ENCODE data around the gene GFER. TPM values are rescaled to one million over a fixed set of nuclear protein-coding genes. Genes with fewer than 3 reads are reported as not detected.

Gene GFER
- total and polyA plus RNA-seq, 2 experiments from 2014 or later: 46.9 to 53.5 TPM

- no peaks in the 10 kb centered on the region for H3K27me3 ChIP-seq
- no peak overlapping the region for H3K4me3 ChIP-seq
- no peak overlapping the region for H3K27ac ChIP-seq
- TF ChIP-seq CTCF (IDR thresholded peaks at IDR 0.05; ENCODE audit: low read depth, low read length): no peak
- H3K36me3 ChIP-seq: peaks cover 36% of the 10 kb centered on the region
- no peaks in the 10 kb centered on the region for H3K9me3 ChIP-seq (ENCODE audit: low read depth)
- DNase-seq (ENCODE audit: low read depth in 1 of 2, low spot score in 1 of 2): no peak
- H3K4me1 ChIP-seq (ENCODE audit: low read depth): no peaks in the 10 kb centered on the region
Observed at GRCh38 chr16:1997494-1998359, 13.7 kb downstream of the GFER start.

- Histone ChIP-seq H3K4me3 (no peak overlapping the region), H3K36me3 (peaks cover 39% of the 10 kb centered on the region), H3K27me3 (no peaks in the 10 kb centered on the region), H3K27ac (no peak overlapping the region), H3K9me3 (ENCODE audit: low read depth) (no peaks in the 10 kb centered on the region), H3K4me1 (ENCODE audit: low read depth) (no peaks in the 10 kb centered on the region)
- DNase-seq (ENCODE audit: low read depth in 1 of 2, low spot score in 1 of 2): no peak
- TF ChIP-seq CTCF (IDR thresholded peaks at IDR 0.05; ENCODE audit: low read depth, low read length): no peak
Observed at GRCh38 chr16:1998360-1998835, 14.4 kb downstream of the GFER start.

GRCh38 chr16:1998852-1999801 lies 15.1 kb downstream of the GFER start:
- Histone ChIP-seq H3K4me3 (no peak overlapping the region), H3K27ac (no peak overlapping the region), H3K9me3 (ENCODE audit: low read depth) (no peaks in the 10 kb centered on the region), H3K4me1 (ENCODE audit: low read depth) (peaks cover 2% of the 10 kb centered on the region), H3K27me3 (no peaks in the 10 kb centered on the region), H3K36me3 (peaks cover 39% of the 10 kb centered on the region)
- TF ChIP-seq CTCF (IDR thresholded peaks at IDR 0.05; ENCODE audit: low read depth, low read length): no peak
- DNase-seq (ENCODE audit: low read depth in 1 of 2, low spot score in 1 of 2): no peak

- H3K4me1 ChIP-seq (ENCODE audit: low read depth): peaks cover 10% of the 10 kb centered on the region
- H3K36me3 ChIP-seq: peaks cover 39% of the 10 kb centered on the region
Observed at GRCh38 chr16:1999866-2000514, 16.0 kb downstream of the GFER start.

More at GRCh38 chr16:1999866-2000514, 16.0 kb downstream of the GFER start:
- Histone ChIP-seq H3K9me3 (ENCODE audit: low read depth) (no peaks in the 10 kb centered on the region), H3K27me3 (no peaks in the 10 kb centered on the region), H3K27ac (no peak overlapping the region), H3K4me3 (no peak overlapping the region)
- no peak for DNase-seq (ENCODE audit: low read depth in 1 of 2, low spot score in 1 of 2)
- TF ChIP-seq CTCF (IDR thresholded peaks at IDR 0.05; ENCODE audit: low read depth, low read length): no peak

All from cardiac muscle cell (in vitro differentiated cells and primary cell).